GM12873 (cell line): ENCODE data around the gene CLIC6.

ENCODE experiments used
- CTCF ChIP-seq: IDR thresholded peaks from 2 replicates; pipeline ENCODE4 v1.5.1; 2012; ENCODE audit warnings: low read depth, mild to moderate bottlenecking, moderate library complexity, low read length, control low read depth; ENCODE audit not compliant: insufficient read depth; ENCODE audit errors: missing control alignments

Gene CLIC6

GRCh38 chr21:34702341-34703170, 33.8 kb downstream of the CLIC6 start:
- TF ChIP-seq CTCF, result no peak

GRCh38 chr21:34703571-34703970, 34.8 kb downstream of the CLIC6 start:
- no peak for TF ChIP-seq CTCF

GRCh38 chr21:34704119-34704518, 35.3 kb downstream of the CLIC6 start:
- no peak for TF ChIP-seq CTCF

GRCh38 chr21:34705011-34705410, 36.2 kb downstream of the CLIC6 start:
- TF ChIP-seq CTCF, result no peak

- TF ChIP-seq CTCF, result no peak
Observed at GRCh38 chr21:34706337-34706736, 37.5 kb downstream of the CLIC6 start.

- no peak for TF ChIP-seq CTCF
Observed at GRCh38 chr21:34707876-34708325, 39.1 kb downstream of the CLIC6 start.

- TF ChIP-seq CTCF, result no peak
Observed at GRCh38 chr21:34713621-34714020, 44.8 kb downstream of the CLIC6 start.
